ENCODE measurements around the gene PPIP5K1.

The PPIP5K1 gene

GRCh38 chr15:43516801-43517353, 73.1 kb downstream of the PPIP5K1 start:
- DNase-seq, result no peak

- DNase-seq, result no peak
Measured at GRCh38 chr15:43516185-43516584, 73.8 kb downstream of the PPIP5K1 start.

DNA sequence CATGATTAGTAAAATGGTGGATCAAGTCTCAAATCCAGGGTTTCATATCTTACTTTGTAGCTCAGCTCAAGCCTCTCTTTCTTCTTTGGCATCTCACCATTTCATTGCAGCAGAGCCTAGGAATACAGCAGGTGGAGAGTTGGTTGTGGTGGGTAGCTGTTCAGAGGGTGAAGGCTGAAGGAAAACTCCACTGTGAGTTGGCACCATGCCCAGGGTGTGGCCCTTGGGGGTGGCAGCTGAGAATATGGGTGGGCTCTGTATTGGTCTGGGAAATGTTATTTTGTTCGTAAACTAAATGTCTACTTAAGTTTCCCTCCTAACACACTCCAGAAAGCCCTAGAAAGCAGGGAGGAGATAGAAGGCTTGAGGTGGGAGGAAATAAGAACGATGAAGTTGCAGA, 74.3 kb downstream of the PPIP5K1 start:
- DNase-seq, result no peak

DNA sequence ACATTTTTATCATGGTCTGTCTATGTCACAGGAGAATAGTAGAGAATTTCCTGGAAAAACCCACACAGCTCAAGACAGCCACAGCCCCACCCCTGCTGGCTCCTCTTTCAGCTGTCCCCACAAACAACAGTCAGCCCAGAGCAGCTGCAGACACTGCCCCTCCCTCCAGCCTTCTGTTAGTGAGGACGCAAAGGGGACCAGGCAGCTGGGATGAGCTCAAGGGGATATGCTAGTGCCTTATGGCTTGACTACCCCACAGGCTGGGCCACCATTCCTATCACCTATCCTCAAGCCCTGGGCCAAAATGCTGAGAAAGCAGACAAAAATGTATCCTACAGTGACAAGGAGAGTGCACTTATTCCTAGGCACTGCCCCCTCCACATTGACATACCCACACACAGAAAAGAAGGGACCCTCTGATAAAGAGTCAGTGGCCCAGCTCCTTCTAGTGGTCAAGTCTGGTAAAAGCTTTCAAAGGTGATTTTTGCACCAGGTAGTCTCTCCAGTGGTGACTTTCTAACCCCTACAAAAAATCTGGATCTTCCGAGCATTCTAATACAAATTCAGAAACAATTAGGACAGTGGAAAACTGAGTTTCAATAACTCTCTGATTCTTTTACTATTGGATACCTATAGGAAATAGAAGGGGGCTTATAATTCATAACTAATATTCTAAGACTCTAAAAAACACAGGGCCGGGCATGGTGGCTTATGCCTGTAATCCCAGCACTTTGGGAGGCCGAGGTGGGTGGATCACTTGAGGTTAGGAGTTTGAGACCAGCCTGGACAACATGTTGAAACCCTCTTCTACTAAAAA, 75.6 kb downstream of the PPIP5K1 start:
- peak; percentile 40 for DNase-seq

- no peak for DNase-seq
Measured at GRCh38 chr15:43513550-43513949, 76.5 kb downstream of the PPIP5K1 start.

DNA sequence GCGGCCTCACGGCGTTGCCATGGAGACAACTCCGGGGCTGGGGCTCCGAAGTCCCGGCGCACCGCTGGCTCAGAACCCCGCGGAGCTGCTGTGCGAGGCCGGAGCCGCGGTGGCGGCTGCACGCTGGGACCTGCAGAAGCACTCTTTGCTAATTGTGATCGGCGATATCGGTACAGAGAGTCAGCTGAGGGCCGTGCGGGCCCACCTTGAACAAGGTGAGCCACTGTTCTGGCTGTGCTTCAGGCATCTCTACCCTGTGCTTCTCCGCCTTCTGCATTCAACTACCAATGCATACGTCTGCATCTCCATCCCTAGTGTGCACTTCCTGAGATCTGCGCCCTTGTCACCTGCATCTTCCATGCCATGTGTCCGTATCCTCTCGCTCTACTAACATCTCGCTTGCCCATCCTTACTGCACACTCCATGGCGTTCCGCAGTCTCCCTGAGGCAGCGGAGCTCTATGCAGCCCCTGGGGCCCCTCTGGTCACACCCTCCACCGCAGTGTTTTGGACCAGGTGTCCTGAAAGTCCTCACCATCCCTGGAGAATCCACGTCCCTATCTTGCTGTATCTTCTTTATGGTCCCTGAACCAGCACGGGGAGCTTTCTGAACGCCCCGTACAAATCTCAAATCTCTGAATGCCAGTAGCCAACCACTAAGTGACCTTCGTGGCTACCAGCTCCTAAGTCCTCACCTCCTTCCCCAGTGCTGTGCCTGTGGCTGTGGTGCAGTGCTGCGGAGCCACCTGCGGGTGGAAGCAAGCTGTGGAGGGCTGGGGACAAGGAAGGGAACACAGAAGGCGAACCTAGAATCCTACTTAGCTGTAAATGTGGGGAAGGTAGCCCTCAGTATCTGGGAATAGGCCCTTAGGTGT, 78.8 kb downstream of the PPIP5K1 start:
- DNase-seq, result peak; percentile 30

- DNase-seq, result peak; percentile 99
Measured at GRCh38 chr15:43510200-43511011, 79.6 kb downstream of the PPIP5K1 start.

- DNase-seq, result no peak
Measured at GRCh38 chr15:43509660-43510199, 80.3 kb downstream of the PPIP5K1 start.

DNA sequence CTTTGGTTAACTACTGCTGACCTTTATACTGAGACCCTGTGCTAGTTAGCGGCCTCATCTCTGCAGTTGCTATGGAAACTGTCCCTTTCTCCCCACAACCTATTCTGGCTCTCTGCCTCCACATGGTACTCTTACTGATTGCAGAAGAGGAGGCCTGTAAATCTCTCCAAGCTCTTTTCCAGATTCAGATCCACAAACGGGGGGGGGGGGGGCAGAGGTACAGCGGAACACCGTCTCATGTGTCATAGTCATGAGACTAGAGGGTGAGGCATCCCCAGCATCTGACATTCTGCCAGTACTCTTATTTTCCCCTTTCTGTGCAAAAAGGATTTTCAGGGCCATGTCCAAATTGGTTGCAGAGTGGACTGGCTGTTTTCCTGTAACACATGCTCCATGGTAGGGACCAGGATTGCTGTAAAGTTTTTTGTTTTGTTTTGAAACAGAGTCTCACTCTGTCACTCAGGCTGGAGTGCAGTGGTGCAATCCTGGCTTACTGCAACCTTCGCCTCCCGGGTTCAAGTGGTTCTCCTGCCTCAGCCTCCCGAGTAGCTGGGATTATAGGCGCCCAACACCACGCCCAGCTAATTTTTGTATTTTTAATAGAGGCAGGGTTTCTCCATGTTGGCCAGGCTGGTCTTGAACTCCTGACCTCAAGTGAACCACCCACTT, 80.9 kb downstream of the PPIP5K1 start:
- no peak for DNase-seq

- DNase-seq, result no peak
Measured at GRCh38 chr15:43508421-43508820, 81.6 kb downstream of the PPIP5K1 start.

DNA sequence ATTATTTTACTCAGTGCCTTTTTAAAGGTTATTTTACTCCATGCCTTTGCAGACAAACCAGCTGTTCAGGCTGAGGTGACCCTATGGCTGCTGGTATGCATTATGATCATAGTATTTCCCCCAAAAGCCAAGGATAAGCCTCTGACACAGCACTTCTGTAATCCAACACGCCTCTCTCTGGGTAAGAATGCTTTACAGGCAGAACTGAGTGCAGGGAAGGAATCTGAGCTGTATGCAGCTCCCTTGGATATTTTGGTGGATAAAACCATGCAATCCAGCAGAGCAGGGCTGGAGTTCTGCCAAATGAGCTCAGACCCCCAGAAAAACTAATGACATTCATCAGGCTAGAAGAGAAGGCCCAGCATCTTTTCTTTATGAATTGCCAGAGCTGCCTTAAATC, 84.3 kb downstream of the PPIP5K1 start:
- no peak for DNase-seq

DNA sequence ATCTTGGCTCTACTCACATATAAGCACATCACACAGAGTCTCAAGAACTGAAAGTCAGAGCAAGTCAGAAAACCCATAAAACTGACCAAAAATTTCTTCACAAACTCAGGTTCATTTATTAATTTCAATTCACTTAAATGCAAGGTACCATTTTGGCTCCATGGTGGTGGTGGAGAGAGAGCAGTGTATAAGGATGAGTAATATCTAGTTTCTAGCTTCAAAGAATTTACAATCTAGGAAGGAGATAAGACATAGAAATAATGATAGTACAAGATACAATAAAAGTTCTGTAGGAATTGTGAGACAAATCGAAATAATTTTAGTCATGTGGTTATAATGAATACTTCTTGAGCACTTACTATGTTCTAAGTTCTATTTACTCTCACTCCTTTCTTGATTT, 90.4 kb downstream of the PPIP5K1 start:
- no peak for DNase-seq

- no peak for DNase-seq
Measured at GRCh38 chr15:43498990-43499389, 91.0 kb downstream of the PPIP5K1 start.

GRCh38 chr15:43493703-43494472, 96.1 kb downstream of the PPIP5K1 start:
- DNase-seq, result no peak

DNA sequence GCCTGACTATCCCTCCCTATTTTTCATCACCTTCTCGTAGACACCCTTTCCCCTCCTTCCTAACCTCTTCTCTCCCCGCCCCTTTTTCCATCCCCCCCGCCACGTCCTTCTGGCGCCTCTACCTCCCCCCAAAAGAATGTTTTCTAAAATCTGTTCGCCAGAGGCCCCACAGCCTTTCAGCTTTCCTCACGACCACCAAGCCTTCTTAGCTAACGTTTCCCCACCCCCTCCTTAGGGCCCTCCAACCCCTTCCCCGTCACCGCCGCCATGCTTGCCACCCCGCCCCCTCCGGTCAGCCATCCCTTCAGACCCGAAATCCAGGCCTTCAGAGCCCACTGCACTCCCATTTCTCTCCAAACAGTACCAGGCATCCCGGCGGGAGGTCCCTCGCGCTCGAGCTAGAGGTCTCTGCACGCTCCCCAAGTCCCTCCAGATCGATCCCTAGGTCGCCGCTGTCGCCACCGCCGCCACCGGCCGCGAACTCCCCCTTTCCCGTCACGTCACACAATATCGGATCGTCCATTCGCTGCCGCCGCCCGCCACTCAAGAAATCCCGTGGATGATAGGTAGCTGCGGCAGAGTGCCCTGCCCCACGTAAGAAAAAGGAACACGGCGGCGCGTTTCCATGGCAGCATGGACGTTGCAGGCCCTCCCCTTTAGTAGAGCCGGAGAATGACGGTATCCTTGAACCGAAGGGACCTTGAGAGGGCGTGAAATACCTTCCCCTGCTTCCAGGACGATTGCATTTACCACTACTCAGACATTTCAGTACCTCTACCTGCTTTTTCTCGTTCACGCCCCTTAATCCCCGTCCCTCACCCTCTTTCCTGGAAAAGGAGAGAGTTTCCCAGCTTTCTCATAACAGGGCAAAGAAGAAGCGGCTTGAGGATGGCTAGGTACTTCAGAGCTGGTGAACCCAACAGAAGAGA, 97.1 kb downstream of the PPIP5K1 start, which contains the start of gene TP53BP1:
Gene TP53BP1, minus strand, starts transcription at position 484 of the 929 bp plus-strand sequence. Its CDS starts 113 bp downstream, at position 371.
- DNase-seq, result peak; percentile 97

- DNase-seq, result no peak
Measured at GRCh38 chr15:43492266-43492665, 97.7 kb downstream of the PPIP5K1 start.

DNA sequence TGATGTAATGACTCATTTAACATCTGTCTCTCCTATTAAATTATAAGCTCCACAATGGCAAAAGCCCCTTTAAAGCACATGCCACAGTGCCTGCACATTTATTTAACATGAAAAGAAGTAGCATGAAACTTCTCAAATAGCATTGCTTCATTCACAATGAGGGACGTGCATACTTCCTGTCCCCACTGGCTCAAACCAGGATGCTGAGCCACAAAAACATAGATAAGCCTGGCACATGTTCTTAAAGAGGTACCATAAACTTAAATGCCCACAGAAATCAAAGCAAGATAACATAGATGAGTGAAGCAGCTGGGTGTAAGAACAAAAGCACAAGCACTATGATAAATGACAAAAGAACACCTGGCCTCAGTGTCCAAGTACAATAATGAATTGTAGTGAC, 100.8 kb downstream of the PPIP5K1 start:
- no peak for DNase-seq

DNA sequence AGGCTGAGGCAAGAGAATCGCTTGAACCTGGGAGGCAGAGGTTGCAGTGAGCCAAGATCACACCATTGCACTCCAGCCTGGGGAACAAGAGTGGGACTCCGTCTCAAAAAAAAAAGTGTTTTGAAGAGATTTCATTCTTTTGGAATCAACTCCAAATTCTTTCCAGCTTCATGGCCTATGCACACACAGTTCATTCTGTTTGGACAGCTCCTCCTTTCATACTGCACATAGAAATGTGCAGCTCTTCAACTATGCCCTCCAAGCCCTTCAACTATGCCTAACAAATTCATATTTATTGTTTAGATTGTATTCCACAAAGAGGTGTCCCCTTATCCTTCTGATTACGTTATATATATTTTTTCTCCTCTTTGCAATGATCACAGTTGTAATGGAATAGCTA, 101.2 kb downstream of the PPIP5K1 start:
- DNase-seq, result no peak

- DNase-seq, result no peak
Measured at GRCh38 chr15:43487271-43487895, 102.6 kb downstream of the PPIP5K1 start.

Data from activated CD4-positive, alpha-beta T cell treated with anti-CD3 and anti-CD28 coated beads, Interleukin-2, Interleukin-6, amounts not matched to agents 100 ng/mL and 50 ng/mL, durations not matched to agents 16 hours and 8 hours (primary cell).